Panc1 (cell line): ENCODE results near the gene TCEA3. TPM values are rescaled to one million over a fixed set of nuclear protein-coding genes. Genes with fewer than 3 reads are reported as not detected.

ENCODE experiments used
- ATAC-seq: fragments of 200-7000 bp; cut with Tn5 transposase; 2 replicates; pipeline ENCODE4 v1.9.1; 2020; ENCODE audit warnings: mild to moderate bottlenecking, moderate library complexity
- BruUV-seq: library from RNA; stranded (reverse); fragments of 400-500 nt; replicated peaks from 2 replicates; lab custom pipeline; 2021; lab: Mats Ljungman, UMichigan
- CTCF ChIA-PET: fragments of 300-600 bp; sonication (Branson Sonifier 250); formaldehyde crosslinking; loops from one replicate; lab custom pipeline; 2022; ENCODE audit warnings: antibody characterized with exemption; lab: Charles Lee
- POLR2A ChIA-PET: fragments of 300-600 bp; sonication (Branson Sonifier 250); formaldehyde crosslinking; loops from one replicate; lab custom pipeline; 2022; ENCODE audit warnings: antibody characterized with exemption; lab: Charles Lee
- DNase-seq: peaks from one replicate; pipeline ENCODE4 v3.0.0-alpha.2; 2010; ENCODE audit warnings: low read depth, low spot score
- H3K27ac ChIP-seq: 2 replicates; pipeline ENCODE4 v1.5.1; 2011; ENCODE audit warnings: mild to moderate bottlenecking, low read length, inconsistent platforms
- H3K27me3 ChIP-seq: fragments of 200-500 bp; sonication (Bioruptor generic); 2 replicates; pipeline ENCODE4 v1.6.0; 2014; ENCODE audit warnings: low read length, inconsistent platforms; ENCODE audit not compliant: control insufficient read depth, insufficient read depth
- H3K36me3 ChIP-seq: fragments of 200-500 bp; sonication (Bioruptor generic); 2 replicates; pipeline ENCODE4 v1.5.1; 2014; ENCODE audit warnings: inconsistent platforms, mild to moderate bottlenecking, low read length, moderate library complexity; ENCODE audit not compliant: control insufficient read depth, insufficient read depth
- H3K4me1 ChIP-seq: 2 replicates; pipeline ENCODE4 v1.5.1; 2011; ENCODE audit warnings: inconsistent platforms, mild to moderate bottlenecking, low read length, moderate library complexity; ENCODE audit not compliant: control insufficient read depth, insufficient read depth
- H3K4me3 ChIP-seq, 2 experiments: 2 replicates each; pipeline ENCODE4 v1.5.1; 2011 to 2012; ENCODE audit warnings: low read depth in 2 of 2, low read length in 2 of 2, mild to moderate bottlenecking in 2 of 2, inconsistent platforms in 1 of 2, moderate library complexity in 1 of 2
- H3K9me3 ChIP-seq: fragments of 200-500 bp; sonication (Bioruptor generic); 2 replicates; pipeline ENCODE4 v1.5.1; 2014; ENCODE audit warnings: low read depth, mild to moderate bottlenecking, inconsistent platforms, low read length, moderate library complexity; ENCODE audit not compliant: control insufficient read depth, insufficient read depth
- POLR2AphosphoS5 ChIP-seq: IDR thresholded peaks from 2 replicates; pipeline ENCODE4 v1.6.1; 2012; ENCODE audit warnings: mild to moderate bottlenecking, low read depth, low read length, moderate library complexity
- REST ChIP-seq, 2 experiments: IDR thresholded peaks; 2 replicates each; pipeline ENCODE4 v1.6.1; 2011 to 2012; ENCODE audit warnings: low read depth in 2 of 2, control low read depth in 1 of 2, low read length in 1 of 2, mild to moderate bottlenecking in 1 of 2, moderate library complexity in 1 of 2; ENCODE audit not compliant: insufficient read depth in 1 of 2
- SIN3A ChIP-seq: IDR thresholded peaks from 2 replicates; pipeline ENCODE4 v1.6.1; 2012; ENCODE audit warnings: low read depth, mild to moderate bottlenecking, low read length, moderate library complexity, borderline replicate concordance; ENCODE audit not compliant: insufficient read depth
- TCF7L2 ChIP-seq: IDR thresholded peaks from 2 replicates; pipeline ENCODE4 v1.6.1; 2011; ENCODE audit warnings: mild to moderate bottlenecking, low read depth, low read length, inconsistent platforms
- in situ Hi-C: cut with HindIII; loops from 2 replicates; pipeline ENCODE4 v1.10.0; 2016; ENCODE audit warnings: low sequenced_read_pairs, low pct_unique_long_range_greater_than_20kb
- intact Hi-C: fragments of 100-400 bp; cut with micrococcal nuclease; formaldehyde crosslinking; loops from one replicate; pipeline ENCODE4 v1.10.0; 2022; ENCODE audit not compliant: unreplicated experiment
- total RNA-seq: library from RNA; stranded (reverse); gene quantifications from one replicate; pipeline ENCODE4 v1.2.1, GENCODE V29; 2021; ENCODE audit not compliant: unreplicated experiment
- TF ChIP-seq, protein P1 (sequence below): fragments of 450-650 bp; IDR thresholded peaks from 2 replicates; pipeline ENCODE4 v1.5.1; 2017; ENCODE audit warnings: mild to moderate bottlenecking

Gene TCEA3
- total RNA-seq, 1 experiment from 2014 or later = 8.3 TPM

DNA sequence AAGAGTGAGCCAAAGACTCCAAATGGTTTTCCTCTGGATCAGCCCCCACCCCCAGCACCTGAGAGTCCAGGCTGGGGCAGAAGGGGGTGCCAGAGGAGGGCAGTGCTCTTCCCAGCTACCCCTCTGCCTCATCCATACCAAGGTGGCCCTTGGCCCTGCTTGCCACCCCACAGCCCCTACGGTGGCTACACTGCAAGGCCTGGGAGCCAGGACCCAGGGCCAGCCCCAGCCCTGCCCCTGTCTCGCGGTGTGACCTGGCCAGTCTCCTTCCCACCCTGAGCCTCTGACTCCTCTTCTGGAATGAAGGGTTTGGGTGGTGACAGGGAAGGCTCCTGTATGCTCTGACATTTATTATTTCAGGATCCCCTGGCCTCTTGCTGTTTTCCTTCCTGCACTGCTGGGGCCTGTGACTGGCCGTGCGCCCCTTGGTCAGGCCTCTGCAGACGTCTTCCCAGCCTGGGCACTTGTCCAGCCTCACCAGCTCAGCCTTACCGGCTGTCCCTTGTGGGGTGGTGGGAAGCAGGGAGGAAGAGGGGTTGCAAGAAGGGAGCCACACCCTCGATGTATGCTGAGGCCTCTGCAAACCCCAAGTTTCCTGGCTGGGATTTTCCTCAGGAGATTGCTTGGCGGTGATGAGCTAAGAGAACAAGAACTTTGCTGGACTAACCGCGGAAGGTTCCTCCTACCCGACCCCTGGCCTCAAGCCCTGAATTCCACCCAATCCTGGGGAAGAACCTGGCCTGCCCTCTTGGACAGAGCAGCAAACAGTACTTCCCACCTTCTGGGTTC is 45.9 kb upstream of the TCEA3 start:
- ChIA-PET POLR2A (no interaction called here), CTCF (no interaction called here)
- H3K27ac ChIP-seq = no peak overlapping the region
- ATAC-seq = no peak
- H3K4me3 ChIP-seq = no peak overlapping the region
- in situ Hi-C loops = no loop called here
- no peak for DNase-seq
- intact Hi-C loops = no loop called here
- BruUV-seq = no TSS peak
- H3K9me3 ChIP-seq = no peaks in the 10 kb centered on the region
- peaks cover 13% of the 10 kb centered on the region for H3K4me1 ChIP-seq
- no peaks in the 10 kb centered on the region for H3K27me3 ChIP-seq
- no peaks in the 10 kb centered on the region for H3K36me3 ChIP-seq
- no peak for TF ChIP-seq TCF7L2
- TF ChIP-seq, protein P1, sequence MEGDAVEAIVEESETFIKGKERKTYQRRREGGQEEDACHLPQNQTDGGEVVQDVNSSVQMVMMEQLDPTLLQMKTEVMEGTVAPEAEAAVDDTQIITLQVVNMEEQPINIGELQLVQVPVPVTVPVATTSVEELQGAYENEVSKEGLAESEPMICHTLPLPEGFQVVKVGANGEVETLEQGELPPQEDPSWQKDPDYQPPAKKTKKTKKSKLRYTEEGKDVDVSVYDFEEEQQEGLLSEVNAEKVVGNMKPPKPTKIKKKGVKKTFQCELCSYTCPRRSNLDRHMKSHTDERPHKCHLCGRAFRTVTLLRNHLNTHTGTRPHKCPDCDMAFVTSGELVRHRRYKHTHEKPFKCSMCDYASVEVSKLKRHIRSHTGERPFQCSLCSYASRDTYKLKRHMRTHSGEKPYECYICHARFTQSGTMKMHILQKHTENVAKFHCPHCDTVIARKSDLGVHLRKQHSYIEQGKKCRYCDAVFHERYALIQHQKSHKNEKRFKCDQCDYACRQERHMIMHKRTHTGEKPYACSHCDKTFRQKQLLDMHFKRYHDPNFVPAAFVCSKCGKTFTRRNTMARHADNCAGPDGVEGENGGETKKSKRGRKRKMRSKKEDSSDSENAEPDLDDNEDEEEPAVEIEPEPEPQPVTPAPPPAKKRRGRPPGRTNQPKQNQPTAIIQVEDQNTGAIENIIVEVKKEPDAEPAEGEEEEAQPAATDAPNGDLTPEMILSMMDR = no peak
- TF ChIP-seq SIN3A = no peak
- no peak for TF ChIP-seq REST (IDR thresholded peaks at IDR 0.05; ENCODE audit: insufficient read depth in 1 of 2, low read depth in 2 of 2, low read length in 1 of 2)
- no peak for TF ChIP-seq POLR2AphosphoS5

- Histone ChIP-seq H3K4me3 (no peak overlapping the region), H3K4me1 (peaks cover 10% of the 10 kb centered on the region), H3K27ac (no peak overlapping the region), H3K27me3 (no peaks in the 10 kb centered on the region), H3K36me3 (no peaks in the 10 kb centered on the region), H3K9me3 (no peaks in the 10 kb centered on the region)
- in situ Hi-C loops (no loop called here), intact Hi-C loops (no loop called here)
- ATAC-seq = no peak
- ChIA-PET CTCF (no interaction called here), POLR2A (no interaction called here)
- no peak for DNase-seq
- no TSS peak for BruUV-seq
- TF ChIP-seq, protein P1 = no peak
- TF ChIP-seq POLR2AphosphoS5 = no peak
- TF ChIP-seq REST (IDR thresholded peaks at IDR 0.05; ENCODE audit: insufficient read depth in 1 of 2, low read depth in 2 of 2, low read length in 1 of 2) = no peak
- TF ChIP-seq SIN3A = no peak
- no peak for TF ChIP-seq TCF7L2
Observed at GRCh38 chr1:23469372-23469982, 44.9 kb upstream of the TCEA3 start.
